Right lung (tissue), 10 donors: Measurements from ENCODE around the gene CALCA. TPM values are rescaled to one million over a fixed set of nuclear protein-coding genes. Genes with fewer than 3 reads are reported as not detected.
"Not testable (repeated sequence)": the region's sequence is repeated elsewhere in the genome, so short reads cannot be mapped to it uniquely, and the experiment has no call there.

Experiments
- DNase-seq, 2 donors: peaks; one replicate each; pipeline ENCODE4 v3.0.0-alpha.2; 2013
- long read RNA-seq, 8 donors: transcript quantifications; one replicate each; lab custom pipeline, GENCODE V29; 2026
- polyA plus RNA-seq, 5 donors: library from polyadenylated mRNA; unstranded; fragments of 120-200 nt; gene quantifications; one replicate each; pipeline versions ENCODE4 v1.2.1 to v1.2.3, GENCODE V29; 2013; ENCODE audit warnings: inconsistent platforms in 1 of 5, low replicate concordance in 1 of 5; ENCODE audit not compliant: insufficient read length in 5 of 5, insufficient read depth in 1 of 5

CALCA gene
- 1 to 10 TPM; 1.5 to 3.9 (median 2.5) TPM for polyA plus RNA-seq
- long read RNA-seq, donor 1, result 0 reads
- long read RNA-seq, donor 2, result 0 reads
- long read RNA-seq, donor 3, result 0 reads
- long read RNA-seq, donor 4, result 0 reads
- long read RNA-seq, donor 5, result 0 reads
- long read RNA-seq, donor 6, result 0 reads
- long read RNA-seq, donor 7, partial matches to known transcripts, result 0 of 1 reads
- long read RNA-seq, donor 7, other reads (novel, unspliced or antisense), result 0 of 1 reads
- long read RNA-seq, donor 8, result 0 reads

DNA sequence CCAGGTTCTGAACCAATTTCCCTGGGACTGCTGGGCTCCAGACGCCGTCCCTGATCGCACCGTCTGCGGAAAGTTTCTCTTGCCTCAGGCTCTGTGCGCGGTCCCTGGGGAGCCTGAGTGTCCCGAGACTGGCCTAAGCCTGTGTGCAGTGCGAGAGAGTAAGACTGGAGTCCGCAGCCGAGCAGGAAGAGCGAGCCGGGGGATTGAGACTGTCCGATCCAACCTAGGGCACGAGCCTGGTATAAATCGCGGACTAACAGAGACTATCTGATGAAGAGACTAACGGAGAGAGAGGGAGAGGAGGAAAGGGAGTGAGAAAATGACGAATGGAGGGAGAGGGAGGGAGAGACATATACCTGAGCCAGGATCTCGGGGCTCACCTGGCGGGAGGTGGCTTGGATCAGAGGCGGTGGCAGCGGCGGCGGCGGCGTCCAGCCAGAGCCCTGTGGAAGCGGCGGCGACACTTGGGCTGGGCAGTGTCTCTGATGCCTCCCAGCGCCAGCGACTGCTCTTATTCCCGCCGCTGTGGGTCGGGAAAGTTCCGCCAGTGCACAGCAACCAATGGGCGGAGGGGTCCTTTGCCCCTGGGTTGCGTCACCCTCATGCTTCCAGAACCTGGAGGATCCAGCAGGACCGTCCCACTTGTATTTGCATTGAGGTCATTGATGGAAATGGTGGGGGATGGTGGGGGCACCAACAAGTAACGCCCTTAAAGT is at the start of gene CALCA:
TSS of gene CALCA (minus strand) at position 487 of the 716 bp plus-strand sequence. CDS start 1,159 bp downstream, outside the sequence.
- no peak for DNase-seq

GRCh38 chr11:15016200-15016599 is 44.0 kb upstream of the CALCA start:
- no peak for DNase-seq

DNA sequence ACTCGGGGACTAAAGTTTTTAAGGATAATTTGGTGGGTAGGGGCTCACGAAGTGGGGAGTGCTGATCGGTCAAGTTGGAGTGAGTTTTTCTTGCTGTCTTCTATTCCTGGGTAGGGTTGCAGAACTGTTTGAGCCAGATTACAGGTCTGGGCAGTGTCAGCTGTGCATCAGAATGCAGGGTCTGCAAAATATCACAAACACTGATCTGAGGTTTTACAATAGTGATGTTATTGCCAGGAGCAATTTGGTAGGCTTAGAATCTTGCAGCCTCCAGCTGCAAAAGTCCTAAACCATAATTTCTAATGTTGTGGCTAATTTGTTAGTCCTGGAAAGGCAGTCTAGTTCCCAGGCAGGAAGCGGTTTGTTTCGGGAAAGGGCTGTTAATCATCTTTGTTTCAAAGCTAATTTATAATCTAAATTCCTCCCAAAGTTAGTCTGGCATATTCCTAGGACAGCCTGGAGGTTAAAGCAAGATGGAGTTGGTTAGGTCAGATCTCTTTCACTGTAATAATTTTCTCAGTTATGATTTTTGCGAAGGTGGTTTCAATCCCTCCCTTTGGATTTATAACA is 39.7 kb upstream of the CALCA start:
- peak; percentile 6 for DNase-seq

DNA sequence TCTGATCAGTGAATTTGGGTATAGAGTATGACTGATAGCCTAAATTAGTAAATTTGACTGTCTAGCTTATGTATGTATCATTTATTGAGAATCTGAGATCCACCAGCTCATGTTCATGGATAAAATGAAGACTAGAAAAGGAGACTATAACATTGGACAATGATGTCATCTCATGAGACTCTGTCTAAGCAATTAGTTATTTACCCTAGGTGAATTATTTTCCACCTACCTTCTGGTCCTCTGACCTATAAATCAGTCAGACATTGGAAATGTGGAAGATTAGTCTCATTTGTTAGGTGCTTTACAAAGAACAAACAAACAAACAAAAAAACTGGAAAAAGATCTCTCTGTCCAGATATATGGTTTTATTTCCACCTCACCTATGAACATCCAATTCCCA is 38.7 kb upstream of the CALCA start:
- DNase-seq, result no peak

DNA sequence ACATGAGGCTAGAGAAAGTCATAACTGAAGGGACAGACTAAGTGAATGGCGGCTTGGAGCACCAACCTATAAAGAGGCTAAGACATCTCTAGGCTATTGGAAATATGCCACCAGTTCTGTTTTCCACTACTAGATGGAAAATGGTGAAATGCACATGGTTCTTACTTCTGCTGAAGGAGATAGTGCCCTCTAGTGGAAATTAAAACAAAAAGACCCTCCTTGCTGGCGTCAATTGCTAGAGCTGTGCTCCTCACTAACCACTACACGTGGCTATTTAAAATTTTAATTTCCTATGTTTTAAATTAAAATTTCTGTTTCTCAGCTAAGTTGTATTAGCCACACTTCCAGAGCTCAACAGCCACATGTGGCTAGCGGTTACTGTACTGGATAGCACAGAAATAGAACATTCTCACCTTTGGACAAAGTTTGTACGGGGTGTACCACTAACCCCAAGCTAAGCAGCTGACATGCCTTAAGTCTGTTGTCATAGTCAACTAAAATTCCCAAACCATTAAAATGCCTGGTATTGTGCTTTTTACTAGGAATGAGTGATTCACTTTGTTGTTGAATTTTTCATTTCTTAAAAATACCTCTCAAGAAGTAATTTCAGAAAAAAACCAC is 34.1 kb upstream of the CALCA start:
- no peak for DNase-seq

GRCh38 chr11:14988133-14988532 is 16.0 kb upstream of the CALCA start:
- DNase-seq, result not testable (repeated sequence)

DNA sequence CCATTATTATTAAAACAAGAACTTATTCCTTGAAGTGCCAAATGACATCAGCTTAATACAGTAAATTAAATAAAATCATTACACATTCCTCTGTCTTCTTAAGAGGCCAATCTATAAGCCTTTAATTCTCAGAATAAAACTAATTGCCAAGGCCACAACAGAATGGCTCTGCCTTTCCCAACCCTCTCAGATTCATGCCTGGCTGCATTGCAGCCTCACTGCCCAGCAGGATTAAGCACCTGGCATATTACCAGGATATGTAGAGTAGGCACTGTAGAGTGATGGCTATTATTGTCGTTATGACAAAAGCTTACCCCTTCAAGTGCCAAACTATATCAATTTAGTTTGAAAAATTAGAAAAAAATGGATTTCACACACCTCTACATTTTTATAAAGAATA is 9.4 kb upstream of the CALCA start:
- DNase-seq, result no peak

DNA sequence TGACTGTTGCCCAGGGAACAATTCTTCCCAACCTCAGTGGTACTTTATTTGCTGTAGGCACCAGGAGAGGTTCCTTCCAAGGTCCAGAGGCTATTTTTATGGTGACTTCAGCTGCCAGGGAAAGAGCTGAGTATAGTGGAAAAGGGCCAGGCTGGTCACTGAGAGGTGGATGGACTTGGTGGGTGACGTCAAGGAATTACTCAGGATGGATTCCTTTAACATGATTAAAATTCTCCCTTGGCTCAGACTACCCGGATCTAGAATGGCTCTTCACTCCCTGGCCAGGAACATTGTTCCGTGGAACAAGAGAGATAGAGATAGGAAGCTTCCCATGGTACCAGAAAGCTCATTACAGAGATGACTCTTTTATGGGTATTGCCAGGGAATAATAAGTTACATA is 8.7 kb upstream of the CALCA start:
- DNase-seq, result no peak

DNA sequence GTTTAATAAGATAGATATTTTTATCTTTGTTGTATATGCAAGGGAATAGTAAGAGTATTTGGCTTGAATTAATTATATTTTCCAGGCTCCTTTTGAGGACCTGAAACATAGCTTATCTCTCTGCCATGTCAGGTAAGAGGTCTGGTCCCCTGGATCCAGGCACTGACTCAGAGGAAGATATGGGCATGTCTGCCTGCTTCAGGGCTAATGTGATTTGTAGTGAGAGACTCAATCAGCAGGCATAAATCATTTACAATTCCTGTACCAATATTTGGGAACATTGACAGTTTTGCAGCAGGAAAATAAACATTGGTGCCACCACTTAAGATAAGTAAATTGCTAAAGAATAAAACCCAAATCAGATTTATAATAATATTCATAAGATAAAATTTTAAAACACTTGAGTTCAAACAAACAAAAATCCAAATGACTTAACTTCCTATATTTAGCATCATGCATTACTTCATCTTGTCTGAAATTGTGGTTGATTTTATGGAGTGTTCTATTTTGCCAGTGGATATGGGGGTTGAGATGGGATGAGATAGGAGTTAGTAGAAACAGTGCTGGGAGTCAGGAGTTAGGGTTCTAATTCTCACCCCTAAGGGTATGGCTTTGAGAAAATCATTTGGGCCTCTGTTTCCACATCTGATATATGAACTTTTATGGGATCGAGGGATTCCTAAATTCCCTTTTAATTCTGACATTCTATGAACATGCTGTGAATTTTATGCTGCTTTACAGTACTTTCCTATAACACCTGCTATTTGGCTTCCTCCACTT is 5.1 kb upstream of the CALCA start:
- no peak for DNase-seq

DNA sequence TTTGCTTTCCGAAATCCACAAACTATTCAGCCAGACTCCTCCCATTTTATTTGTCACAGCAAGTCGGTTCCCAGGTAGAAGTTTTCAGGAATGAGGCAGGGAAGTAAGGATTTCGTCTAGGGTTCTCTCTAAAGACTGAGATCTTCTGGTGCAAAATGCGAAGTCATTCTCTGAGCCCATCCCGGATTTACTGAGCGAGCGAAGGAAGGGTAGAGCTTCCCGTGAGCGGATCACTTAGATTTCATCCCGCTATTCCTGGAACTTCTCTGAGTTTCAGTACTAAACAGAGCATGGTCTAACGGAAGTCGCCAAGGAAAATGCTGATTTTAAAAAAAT is 3.1 kb upstream of the CALCA start:
- peak in 1 of 2 donors; percentile 35 for DNase-seq

GRCh38 chr11:14974515-14975251 is 2.5 kb upstream of the CALCA start:
- DNase-seq, result peak in 1 of 2 donors; percentile 54

DNA sequence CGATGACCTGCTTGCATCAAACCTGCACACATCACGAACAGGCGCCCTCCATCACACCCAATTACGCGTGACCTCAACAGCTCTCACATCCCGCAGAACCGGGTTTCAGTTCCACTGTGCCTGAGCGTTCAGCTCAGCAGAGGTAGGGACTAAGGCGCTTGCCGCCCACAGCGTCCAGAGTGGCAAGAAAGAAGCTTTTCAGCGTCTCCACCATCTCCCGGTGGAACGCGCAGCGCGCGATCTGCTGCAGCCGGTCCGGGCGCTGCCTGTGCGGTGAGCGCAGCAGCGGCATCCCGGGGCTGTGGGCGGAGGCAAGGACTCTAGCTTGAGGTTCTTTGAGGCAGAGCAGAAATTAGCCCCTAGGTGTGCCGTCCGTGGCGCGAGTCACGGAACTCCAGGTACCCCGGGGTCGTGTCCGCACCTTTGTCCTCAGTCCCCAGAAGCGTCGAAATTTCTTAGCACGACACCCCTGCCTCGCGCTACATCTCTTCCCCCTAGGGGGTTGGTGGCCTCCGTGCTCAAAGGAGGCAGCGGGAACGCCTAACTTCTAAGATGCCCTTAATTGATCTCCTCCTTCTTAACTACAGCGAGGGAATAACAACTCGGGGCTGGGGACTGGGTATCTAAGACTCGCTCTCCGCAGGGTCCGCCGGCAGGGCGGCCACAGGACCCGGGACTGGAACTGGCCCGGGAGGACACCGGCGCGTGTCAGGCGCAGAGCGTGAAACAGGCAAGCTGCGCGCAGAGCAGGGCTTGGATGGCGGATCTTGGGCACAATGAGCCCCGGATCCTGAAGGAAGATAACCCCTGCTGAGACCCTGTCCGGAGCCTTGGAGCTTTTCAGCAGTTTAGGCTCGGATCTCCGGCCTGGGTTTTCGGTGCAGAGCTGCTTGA is 1.7 kb upstream of the CALCA start:
- no peak for DNase-seq

DNA sequence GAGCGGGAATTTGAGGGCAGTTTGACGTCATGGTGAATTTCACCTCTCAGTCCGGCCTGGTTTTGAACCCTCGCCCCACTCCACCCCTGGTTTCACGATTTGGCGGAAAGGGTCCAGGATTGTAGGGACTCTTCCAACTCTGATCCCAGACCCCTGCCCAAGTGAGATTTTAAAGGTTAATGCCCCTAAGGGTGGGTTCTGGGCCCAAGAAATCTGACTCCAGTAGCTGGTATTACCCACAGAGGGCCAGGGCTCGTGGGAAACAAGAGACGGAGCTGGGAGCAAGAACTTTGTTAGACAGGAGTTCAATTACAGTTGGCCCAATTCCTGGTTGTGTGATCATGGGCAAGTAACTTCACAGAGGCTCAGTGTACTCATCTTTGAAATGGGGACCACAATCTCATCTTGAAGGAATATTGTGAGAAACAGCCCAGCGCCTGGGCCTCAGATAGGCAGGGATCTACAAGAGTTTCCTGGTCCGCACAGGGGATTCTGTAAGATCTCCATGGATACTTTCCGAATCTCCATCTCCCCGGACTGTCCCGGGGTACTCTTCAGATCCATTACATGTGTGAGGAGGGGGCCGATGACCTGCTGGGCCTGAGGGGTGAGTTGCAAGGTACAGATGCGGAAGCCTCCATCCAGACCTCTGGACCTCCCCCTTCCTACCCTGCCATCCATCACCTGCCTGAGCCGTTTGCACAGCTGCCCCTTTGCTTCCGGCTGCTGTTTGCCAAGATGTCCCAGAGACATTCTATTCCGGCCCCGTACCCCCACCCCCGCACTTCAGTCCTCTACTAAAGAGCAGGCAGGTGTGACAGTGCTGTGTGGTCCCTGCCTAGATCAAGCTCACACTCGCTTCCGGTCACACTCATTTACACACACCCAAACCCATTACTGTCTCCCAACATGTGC is 687 bp upstream of the CALCA start:
- no peak for DNase-seq

DNA sequence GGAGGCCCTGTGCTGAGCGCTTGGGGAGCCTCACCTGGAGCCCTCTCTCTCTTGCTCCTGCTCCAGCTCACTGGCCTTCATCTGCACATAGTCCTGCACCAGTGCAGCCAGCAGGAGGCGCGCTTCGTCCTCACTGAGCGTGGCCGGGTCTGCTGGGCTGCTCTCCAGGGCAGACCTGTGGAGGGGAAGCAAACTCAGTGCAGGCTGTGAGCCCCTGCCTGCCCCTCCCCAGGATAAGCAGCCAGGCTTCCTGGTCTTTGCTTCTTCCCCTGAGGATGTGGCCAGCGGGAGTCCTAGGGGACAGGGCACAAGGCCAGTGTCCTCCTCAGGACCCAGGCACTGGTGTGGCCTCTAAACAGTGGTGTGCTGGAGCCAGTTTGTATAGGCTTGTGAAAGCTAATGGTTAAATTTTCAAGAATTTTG is 2.2 kb downstream of the CALCA start:
- DNase-seq, result no peak

- no peak for DNase-seq
Measured at GRCh38 chr11:14967581-14968243, 4.4 kb downstream of the CALCA start.

- DNase-seq, result no peak
Measured at GRCh38 chr11:14956111-14956510, 16.0 kb downstream of the CALCA start.

DNA sequence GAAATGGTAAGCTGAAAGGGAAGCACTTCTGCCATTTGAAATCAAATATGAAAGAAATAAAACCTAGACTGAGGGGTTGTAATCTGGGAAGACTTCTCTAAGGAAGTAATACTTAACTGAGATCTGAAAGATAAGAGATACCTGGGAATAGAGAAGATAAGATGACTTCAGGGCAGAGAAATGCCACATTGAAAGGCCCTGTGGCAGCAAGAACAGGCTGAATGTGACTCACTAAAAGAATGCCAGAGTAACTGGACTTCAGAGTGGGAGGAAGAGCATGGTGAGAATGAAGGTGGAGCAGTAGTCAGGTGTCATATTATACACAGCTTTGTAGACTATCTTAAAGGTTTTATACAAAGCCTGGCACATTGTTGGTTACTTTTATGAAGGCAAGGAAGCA is 17.6 kb downstream of the CALCA start:
- no peak for DNase-seq

DNA sequence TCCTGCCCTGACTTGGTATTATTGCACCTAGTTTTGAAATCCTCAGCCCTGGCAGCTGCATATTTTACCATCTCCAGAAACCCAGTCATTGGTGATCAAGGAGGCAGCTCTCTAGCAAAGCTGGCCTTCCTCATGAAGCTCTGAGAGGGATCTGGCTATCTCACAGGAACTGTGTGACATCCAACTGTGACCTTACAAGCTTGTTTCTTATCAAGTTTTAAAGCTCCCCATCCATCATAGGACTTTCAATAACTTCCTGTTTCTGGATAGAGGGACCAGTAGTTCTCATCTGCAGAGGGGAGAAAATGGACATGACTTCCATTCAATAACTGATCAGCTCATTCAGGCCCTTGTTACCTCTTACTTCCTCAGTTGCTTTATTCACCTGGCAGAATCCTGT is 18.2 kb downstream of the CALCA start:
- DNase-seq, result no peak
